Measurements from ENCODE around the gene LHX3.
A peak's percentile ranks its signal among the peaks of the same experiment; 100 is the strongest.

Gene LHX3

GRCh38 chr9:136175616-136176197 lies 29.2 kb downstream of the LHX3 start:
- peak overlapping the region; percentile 30 for H3K27ac Mint-ChIP-seq
- no peak overlapping the region for H3K4me3 Mint-ChIP-seq
- H3K9me3 Mint-ChIP-seq, result no peaks in the 10 kb centered on the region
- no peak for ATAC-seq
- peaks cover 9% of the 10 kb centered on the region for H3K4me1 Mint-ChIP-seq
- H3K36me3 Mint-ChIP-seq, result no peaks in the 10 kb centered on the region
- H3K27me3 Mint-ChIP-seq, result peaks cover 47% of the 10 kb centered on the region

- Mint-ChIP-seq H3K27ac (peak overlapping the region; percentile 30), H3K4me3 (no peak overlapping the region), H3K36me3 (no peaks in the 10 kb centered on the region), H3K27me3 (peaks cover 54% of the 10 kb centered on the region), H3K9me3 (no peaks in the 10 kb centered on the region), H3K4me1 (peaks cover 15% of the 10 kb centered on the region)
- no peak for ATAC-seq
Measured at GRCh38 chr9:136174779-136175615, 29.9 kb downstream of the LHX3 start.

DNA sequence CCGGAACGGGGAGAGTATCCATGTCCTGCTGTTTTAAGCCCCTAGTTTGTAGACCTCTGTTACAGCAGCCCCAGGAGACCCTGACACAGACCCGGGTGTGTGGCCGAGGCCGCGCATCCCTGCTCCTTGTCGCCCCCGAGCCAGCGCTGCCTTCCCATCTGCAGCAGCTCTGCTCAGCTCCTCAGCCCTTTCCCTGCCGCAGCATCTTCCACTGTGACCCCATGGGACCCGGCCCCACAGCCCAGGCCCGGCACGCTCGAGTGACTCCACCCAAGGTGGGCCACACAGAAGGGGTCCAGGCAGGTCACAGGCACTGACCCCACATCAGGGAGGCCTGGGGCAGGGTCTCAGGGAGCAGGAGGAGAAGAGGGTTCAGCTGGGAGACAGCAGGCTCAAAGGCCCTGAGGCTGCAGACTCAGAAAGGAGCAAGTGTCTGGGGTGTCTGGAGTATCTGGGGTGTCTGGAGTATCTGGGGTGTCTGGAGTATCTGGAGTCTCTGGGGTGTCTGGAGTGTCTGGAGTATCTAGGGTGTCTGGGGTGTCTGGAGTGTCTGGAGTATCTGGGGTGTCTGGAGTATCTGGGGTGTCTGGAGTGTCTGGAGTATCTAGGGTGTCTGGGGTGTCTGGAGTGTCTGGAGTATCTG lies 31.2 kb downstream of the LHX3 start:
- no peak overlapping the region for H3K4me3 Mint-ChIP-seq
- H3K36me3 Mint-ChIP-seq, result no peaks in the 10 kb centered on the region
- H3K27me3 Mint-ChIP-seq, result peaks cover 60% of the 10 kb centered on the region
- H3K9me3 Mint-ChIP-seq, result no peaks in the 10 kb centered on the region
- ATAC-seq, result no peak
- peaks cover 22% of the 10 kb centered on the region for H3K4me1 Mint-ChIP-seq
- H3K27ac Mint-ChIP-seq, result no peak overlapping the region

GRCh38 chr9:136172412-136173079 lies 32.4 kb downstream of the LHX3 start:
- peaks cover 22% of the 10 kb centered on the region for H3K4me1 Mint-ChIP-seq
- no peak overlapping the region for H3K27ac Mint-ChIP-seq
- no peaks in the 10 kb centered on the region for H3K36me3 Mint-ChIP-seq
- no peaks in the 10 kb centered on the region for H3K9me3 Mint-ChIP-seq
- no peak for ATAC-seq
- no peak overlapping the region for H3K4me3 Mint-ChIP-seq
- H3K27me3 Mint-ChIP-seq, result peaks cover 58% of the 10 kb centered on the region

- Mint-ChIP-seq H3K9me3 (no peaks in the 10 kb centered on the region), H3K27me3 (peaks cover 51% of the 10 kb centered on the region), H3K36me3 (peaks cover under 1% of the 10 kb centered on the region), H3K4me3 (no peak overlapping the region), H3K27ac (peak overlapping the region; percentile 68), H3K4me1 (peaks cover 22% of the 10 kb centered on the region)
- no peak for ATAC-seq
Measured at GRCh38 chr9:136171801-136172411, 33.0 kb downstream of the LHX3 start.

- Mint-ChIP-seq H3K4me3 (no peak overlapping the region), H3K36me3 (peaks cover 4% of the 10 kb centered on the region), H3K9me3 (no peaks in the 10 kb centered on the region), H3K27ac (peak overlapping the region; percentile 68), H3K4me1 (peaks cover 22% of the 10 kb centered on the region), H3K27me3 (peaks cover 46% of the 10 kb centered on the region)
- no peak for ATAC-seq
Measured at GRCh38 chr9:136171009-136171800, 33.7 kb downstream of the LHX3 start.

DNA sequence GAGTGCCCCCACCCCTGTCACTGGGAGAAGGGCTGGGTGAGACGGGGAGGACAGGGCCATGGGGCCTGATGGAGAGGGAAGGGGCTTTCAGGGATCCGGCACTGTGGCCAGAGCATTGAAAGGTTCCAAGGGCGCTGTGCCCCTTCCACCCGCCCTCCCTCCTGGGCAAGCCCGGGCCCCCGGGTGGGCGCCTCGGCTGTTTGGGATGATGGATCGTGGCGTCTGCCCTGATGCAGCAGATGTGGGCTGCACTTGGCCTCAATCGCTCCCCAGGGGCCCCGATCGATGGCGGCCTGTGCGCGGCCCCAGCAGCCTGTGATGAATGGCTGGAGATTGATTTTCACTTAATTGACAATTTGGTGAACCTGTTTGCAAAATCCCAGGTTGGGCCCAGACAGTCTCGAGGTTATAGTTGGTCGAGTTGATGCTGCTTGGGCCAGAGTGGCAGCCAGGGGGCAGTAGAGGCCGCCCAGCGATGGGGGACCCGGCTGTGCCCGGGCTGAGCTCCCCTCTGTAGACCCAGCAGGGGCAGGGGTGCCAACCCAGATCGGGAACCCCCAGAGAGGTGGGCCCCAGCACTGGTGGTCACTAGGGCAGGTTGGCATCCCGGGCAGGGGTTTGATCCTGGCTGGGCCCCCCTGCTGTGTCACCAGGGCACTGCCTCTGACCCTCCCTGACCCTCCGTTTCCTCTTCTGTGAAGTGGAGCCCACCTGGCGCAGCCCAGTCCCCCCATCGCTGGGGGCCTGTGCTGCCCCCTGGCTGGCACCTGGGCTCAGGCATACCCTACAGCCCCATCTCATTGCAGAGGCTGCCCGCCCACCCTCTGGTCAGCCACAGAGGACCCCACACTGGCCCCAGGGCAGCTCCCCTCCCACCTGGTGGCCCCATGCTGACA lies 34.7 kb downstream of the LHX3 start:
- Mint-ChIP-seq H3K9me3 (no peaks in the 10 kb centered on the region), H3K4me3 (no peak overlapping the region), H3K27me3 (peaks cover 46% of the 10 kb centered on the region), H3K27ac (peak overlapping the region; percentile 68), H3K36me3 (peaks cover 4% of the 10 kb centered on the region), H3K4me1 (peaks cover 22% of the 10 kb centered on the region)
- ATAC-seq, result peak; percentile 86

GRCh38 chr9:136169495-136169894 lies 35.4 kb downstream of the LHX3 start:
- Mint-ChIP-seq H3K9me3 (no peaks in the 10 kb centered on the region), H3K4me3 (no peak overlapping the region), H3K27ac (no peak overlapping the region), H3K36me3 (peaks cover 4% of the 10 kb centered on the region), H3K4me1 (peaks cover 22% of the 10 kb centered on the region), H3K27me3 (peaks cover 46% of the 10 kb centered on the region)
- no peak for ATAC-seq

- Mint-ChIP-seq H3K36me3 (peaks cover 10% of the 10 kb centered on the region), H3K4me3 (no peak overlapping the region), H3K27me3 (peaks cover 38% of the 10 kb centered on the region), H3K4me1 (no peaks in the 10 kb centered on the region), H3K27ac (no peak overlapping the region), H3K9me3 (peaks cover 6% of the 10 kb centered on the region)
- ATAC-seq, result no peak
Measured at GRCh38 chr9:136163248-136163850, 41.6 kb downstream of the LHX3 start.

GRCh38 chr9:136160995-136161610 lies 43.8 kb downstream of the LHX3 start:
- Mint-ChIP-seq H3K9me3 (peaks cover 6% of the 10 kb centered on the region), H3K4me3 (no peak overlapping the region), H3K36me3 (peaks cover 5% of the 10 kb centered on the region), H3K27me3 (peaks cover 49% of the 10 kb centered on the region), H3K4me1 (no peaks in the 10 kb centered on the region), H3K27ac (no peak overlapping the region)
- peak; percentile 15 for ATAC-seq

DNA sequence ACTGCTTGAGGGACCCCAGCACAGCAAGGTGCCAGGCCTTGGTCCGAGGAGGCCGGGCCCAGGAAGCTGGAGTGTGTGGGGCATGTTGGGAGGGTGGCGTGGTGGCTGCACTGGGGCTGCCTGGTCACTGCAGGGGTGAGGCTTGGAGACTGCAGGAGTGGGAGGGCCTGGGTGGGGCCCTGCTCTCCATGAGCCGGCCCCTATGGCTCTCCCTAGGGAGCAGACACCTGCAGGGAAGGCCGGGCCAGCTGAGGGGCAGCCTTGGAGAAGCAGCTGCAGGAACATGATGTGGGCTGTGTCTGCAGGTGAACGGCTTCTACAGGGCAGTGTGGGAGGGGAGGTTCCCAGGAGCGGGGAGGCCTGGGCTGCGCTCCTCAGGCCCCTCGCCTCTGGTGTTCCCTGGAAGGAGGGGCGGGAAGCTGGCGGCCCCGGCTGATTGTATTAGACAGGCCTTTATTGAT lies 44.5 kb downstream of the LHX3 start:
- peaks cover 5% of the 10 kb centered on the region for H3K36me3 Mint-ChIP-seq
- H3K9me3 Mint-ChIP-seq, result peaks cover 6% of the 10 kb centered on the region
- H3K27ac Mint-ChIP-seq, result no peak overlapping the region
- peaks cover 56% of the 10 kb centered on the region for H3K27me3 Mint-ChIP-seq
- no peaks in the 10 kb centered on the region for H3K4me1 Mint-ChIP-seq
- no peak overlapping the region for H3K4me3 Mint-ChIP-seq
- no peak for ATAC-seq

DNA sequence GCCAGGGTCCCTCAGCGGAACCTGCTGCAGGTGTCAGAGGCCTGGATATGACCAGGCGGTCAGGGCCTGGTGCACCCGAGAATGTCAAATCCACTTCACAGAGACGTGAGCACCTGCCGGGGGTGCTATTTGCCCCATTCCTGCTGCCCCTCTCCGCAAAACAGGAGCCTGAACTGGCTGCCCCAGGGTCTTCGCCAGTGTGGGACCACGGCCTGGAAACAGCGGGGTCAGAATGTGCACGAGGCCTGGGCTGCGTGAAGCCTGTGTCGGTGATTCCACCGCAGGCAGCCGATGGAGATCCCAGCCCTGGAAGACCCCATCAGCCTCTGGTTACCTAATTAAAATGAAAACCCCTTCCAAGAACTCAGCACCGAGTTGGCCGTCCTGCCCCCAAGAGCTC lies 45.1 kb downstream of the LHX3 start:
- H3K9me3 Mint-ChIP-seq, result peaks cover 6% of the 10 kb centered on the region
- H3K27me3 Mint-ChIP-seq, result peaks cover 61% of the 10 kb centered on the region
- H3K27ac Mint-ChIP-seq, result no peak overlapping the region
- ATAC-seq, result no peak
- H3K36me3 Mint-ChIP-seq, result peaks cover 5% of the 10 kb centered on the region
- no peaks in the 10 kb centered on the region for H3K4me1 Mint-ChIP-seq
- H3K4me3 Mint-ChIP-seq, result no peak overlapping the region
